Fibroblast of mammary gland (primary cell): Measurements from ENCODE around the gene IGSF21.

Experiments
- DNase-seq: peaks from one replicate; pipeline ENCODE4 v3.0.0-alpha.2; 2010; ENCODE audit warnings: low read depth
- H3K4me3 ChIP-seq: 2 replicates; pipeline ENCODE4 v1.5.1; 2011; ENCODE audit warnings: low read depth, mild to moderate bottlenecking, low read length, moderate library complexity; ENCODE audit not compliant: control insufficient read depth
- TF ChIP-seq, protein P1 (sequence below): conservative IDR thresholded peaks from 2 replicates; pipeline ENCODE4 v1.5.1; 2011; ENCODE audit warnings: low read depth, low read length, inconsistent platforms; ENCODE audit not compliant: control insufficient read depth, insufficient read depth

The IGSF21 gene

DNA sequence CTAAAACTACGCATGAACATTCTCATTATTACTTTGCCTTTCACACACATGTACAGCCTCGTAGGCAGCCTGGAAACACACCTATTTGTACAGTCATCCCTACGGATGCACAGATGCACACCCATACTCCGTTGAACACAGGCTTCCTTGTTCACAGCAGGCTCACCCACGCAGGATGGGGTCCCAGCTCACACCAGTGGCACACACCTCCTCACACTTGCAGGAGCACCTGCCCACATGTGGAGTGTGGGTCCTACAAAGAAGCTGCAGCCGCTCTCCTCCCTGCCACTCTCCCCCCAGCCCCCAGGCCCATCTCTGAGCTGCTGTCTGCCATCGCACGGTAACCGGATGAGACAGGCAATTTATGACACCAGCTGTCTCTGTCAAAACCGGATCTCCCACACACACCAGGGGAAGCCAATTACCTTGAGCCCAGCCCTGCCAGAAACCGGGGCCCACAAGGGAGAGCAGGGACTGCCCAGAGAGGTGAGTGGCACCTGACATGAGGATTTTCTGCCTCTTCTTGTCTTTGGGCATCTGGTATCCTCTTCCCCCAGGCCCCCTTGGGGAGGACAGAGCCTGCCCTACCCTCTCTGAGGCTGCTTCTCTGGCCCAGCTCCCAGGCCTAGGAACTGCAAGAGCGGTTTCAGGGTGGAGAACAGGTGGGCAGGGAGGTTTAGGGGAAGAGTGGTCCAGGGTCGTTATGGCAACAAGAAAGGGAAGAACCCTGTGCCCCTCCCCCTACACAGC lies 175.4 kb downstream of the IGSF21 start:
- H3K4me3 ChIP-seq: no peak overlapping the region
- TF ChIP-seq, protein P1, sequence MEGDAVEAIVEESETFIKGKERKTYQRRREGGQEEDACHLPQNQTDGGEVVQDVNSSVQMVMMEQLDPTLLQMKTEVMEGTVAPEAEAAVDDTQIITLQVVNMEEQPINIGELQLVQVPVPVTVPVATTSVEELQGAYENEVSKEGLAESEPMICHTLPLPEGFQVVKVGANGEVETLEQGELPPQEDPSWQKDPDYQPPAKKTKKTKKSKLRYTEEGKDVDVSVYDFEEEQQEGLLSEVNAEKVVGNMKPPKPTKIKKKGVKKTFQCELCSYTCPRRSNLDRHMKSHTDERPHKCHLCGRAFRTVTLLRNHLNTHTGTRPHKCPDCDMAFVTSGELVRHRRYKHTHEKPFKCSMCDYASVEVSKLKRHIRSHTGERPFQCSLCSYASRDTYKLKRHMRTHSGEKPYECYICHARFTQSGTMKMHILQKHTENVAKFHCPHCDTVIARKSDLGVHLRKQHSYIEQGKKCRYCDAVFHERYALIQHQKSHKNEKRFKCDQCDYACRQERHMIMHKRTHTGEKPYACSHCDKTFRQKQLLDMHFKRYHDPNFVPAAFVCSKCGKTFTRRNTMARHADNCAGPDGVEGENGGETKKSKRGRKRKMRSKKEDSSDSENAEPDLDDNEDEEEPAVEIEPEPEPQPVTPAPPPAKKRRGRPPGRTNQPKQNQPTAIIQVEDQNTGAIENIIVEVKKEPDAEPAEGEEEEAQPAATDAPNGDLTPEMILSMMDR: no peak
- no peak for DNase-seq

DNA sequence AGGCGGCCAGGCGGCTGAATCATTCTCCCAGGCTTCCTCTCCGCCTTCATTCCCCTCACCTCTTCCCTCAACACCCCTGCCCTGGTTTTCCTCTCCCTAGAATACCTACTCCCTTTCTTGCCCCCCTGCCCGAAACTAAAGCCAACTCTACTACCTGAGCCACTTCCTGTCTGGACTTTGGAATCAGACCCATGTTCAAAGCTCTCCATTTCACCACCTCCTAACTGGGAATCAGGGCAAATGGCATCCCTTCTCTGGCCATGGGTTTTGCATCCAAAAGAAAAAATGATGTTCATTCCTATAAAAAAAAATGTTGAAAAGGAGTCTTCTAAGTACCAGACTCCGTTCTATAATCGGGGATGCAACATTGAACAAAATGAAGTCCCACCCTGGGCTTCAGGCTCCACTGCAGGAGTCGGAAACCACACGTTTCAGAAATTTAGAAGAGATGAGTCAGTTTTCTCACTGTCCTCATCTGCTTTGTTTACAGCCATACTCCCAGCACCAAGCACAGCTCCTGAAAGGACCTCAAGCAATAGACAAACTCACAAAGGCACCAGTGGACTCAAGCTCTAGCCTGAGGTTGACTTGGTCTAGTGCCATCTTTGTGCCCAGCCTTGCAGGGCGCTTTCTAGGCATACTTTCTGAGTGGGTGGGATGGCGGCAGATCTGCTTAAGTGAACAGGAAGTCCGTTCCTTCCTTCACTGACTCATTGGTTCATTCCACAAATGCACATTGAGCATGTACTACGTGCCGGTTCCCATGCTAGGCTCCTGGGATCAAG lies 176.2 kb downstream of the IGSF21 start:
- TF ChIP-seq, protein P1: no peak
- DNase-seq: no peak
- H3K4me3 ChIP-seq: no peak overlapping the region

DNA sequence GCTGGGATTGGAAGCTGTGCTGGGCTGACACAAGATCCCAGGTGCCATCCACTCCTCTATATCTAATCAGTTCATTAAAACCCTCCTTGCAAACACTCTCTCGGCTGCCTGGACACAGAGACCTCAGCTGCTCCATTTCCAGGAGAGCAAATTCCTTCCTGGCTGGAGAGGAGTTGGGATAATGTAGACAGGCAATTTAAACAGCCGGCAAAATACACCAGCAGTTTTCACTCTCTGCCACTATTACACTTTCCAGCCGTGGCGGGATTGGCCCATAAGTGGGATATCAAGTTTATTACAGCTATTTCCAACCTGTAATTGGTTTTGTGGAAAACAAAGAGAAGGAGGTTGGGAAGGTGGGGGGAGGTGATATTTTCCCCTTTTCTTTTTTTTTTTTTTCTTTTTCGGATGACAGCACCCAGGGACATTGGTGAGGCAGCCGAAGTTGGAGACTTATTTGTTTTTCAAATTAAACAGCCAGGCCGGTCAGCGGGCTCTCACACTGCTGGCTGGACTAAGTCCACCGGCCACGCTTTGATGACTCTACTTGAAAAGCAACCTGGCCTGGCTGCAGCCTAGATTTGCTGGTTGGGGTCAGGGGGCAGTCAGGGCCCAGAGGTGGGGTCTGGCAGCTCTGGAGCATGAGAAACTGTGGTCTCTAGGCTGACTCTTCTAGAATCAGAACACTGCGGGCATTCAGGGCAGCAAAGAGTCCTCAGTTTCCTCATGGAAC lies 177.4 kb downstream of the IGSF21 start:
- TF ChIP-seq, protein P1: no peak
- DNase-seq: no peak
- no peak overlapping the region for H3K4me3 ChIP-seq

DNA sequence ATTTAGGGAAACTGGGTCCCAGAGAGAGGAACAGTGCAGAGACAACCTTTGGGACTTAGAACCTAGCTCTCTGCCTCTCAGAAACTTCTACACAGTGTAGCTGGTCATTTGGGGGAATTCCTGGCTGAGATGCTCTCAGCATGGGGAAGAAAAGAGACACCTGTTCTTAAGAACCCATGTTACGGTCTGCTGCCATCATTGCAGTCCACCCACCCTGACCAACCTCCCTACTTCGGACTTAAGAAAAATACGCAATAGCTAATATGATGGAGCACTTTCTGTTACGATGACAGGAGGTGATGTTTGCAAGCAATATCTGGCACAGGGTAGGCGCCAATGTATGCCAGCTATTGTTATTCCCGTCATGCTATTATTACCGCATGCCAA lies 177.9 kb downstream of the IGSF21 start:
- no peak overlapping the region for H3K4me3 ChIP-seq
- DNase-seq: no peak
- TF ChIP-seq, protein P1: no peak

DNA sequence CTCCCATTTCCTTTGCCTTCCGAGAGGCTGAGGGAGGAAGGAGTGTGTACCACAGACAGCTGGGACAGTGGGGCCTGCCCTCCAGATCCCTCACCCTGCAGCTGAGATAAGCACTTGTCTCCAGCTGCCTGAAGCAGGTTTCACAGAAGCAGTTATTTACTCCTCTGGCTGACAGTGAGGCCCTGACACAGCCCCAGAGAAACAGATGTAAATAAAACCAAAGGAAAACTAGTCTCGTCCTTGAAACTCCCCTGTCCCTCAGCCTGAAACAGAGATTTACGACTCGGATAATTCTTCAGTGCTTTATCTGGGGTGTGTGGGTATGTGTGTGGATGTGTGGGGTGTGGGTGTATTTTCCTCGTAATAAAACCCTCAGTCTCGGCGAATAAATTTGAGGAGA lies 181.1 kb downstream of the IGSF21 start:
- no peak for DNase-seq
- TF ChIP-seq, protein P1: no peak
- no peak overlapping the region for H3K4me3 ChIP-seq

DNA sequence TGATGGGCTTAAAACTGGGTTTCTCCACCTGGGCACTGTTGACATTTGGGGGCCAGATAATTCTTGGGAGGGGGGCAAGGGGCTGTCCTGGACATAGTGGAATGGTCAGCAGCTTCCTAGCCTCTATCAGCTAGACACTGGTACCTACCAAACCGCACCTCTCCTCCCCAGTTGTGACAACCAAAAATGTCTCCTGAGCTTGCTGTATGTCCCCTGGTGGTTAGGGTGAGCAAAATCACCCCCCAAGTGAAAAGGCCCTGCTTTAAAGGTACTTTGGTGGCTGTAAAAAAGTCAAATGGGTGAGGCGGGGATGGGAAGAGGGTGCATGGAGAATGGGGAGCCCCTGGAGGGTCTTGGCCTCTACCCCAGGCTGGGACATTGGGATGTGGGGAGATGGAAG lies 182.0 kb downstream of the IGSF21 start:
- no peak overlapping the region for H3K4me3 ChIP-seq
- DNase-seq: no peak
- TF ChIP-seq, protein P1: no peak
